Cardiac fibroblast (primary cell): ENCODE measurements around the gene ZNF646.

Experiments used
- DNase-seq, 2 donors: peaks; one replicate each; pipeline versions ENCODE4 v3.0.0 to v3.0.0-alpha.2; 2010; ENCODE audit warnings: low read depth in 2 of 2
- H3K4me3 ChIP-seq, 2 donors: replicated peaks in 1 of 2; 1 replicate in 1 of 2; 2 replicates in 1 of 2; pipeline ENCODE4 v1.5.1; 2011; ENCODE audit warnings: low read depth in 2 of 2, low read length in 2 of 2, mild to moderate bottlenecking in 2 of 2, moderate library complexity in 1 of 2
- CTCF ChIP-seq: IDR thresholded peaks from one replicate; pipeline ENCODE4 v1.5.1; 2011; ENCODE audit warnings: low read depth, mild to moderate bottlenecking, low read length, inconsistent platforms

ZNF646 gene

GRCh38 chr16:31087971-31088370 lies 13.7 kb downstream of the ZNF646 start:
- DNase-seq, result no peak
- no peak for TF ChIP-seq CTCF
- no peak overlapping the region for H3K4me3 ChIP-seq

GRCh38 chr16:31088459-31089183 lies 14.4 kb downstream of the ZNF646 start, which contains the start of gene PRSS53:
Gene PRSS53 (minus strand): TSS chr16:31088943. CDS start chr16:31088809, 134 bp downstream.
- no peak for TF ChIP-seq CTCF
- no peak within 1 kb of the TSS for H3K4me3 ChIP-seq
- no peak for DNase-seq

- no peak overlapping the region for H3K4me3 ChIP-seq
- no peak for DNase-seq
- TF ChIP-seq CTCF, result no peak
Observed at GRCh38 chr16:31089199-31089598, 15.0 kb downstream of the ZNF646 start.

GRCh38 chr16:31090540-31090939 lies 16.3 kb downstream of the ZNF646 start:
- DNase-seq, result no peak
- no peak for TF ChIP-seq CTCF
- no peak overlapping the region for H3K4me3 ChIP-seq

- TF ChIP-seq CTCF, result no peak
- DNase-seq, result no peak
- H3K4me3 ChIP-seq, result no peak overlapping the region
Observed at GRCh38 chr16:31092330-31092729, 18.1 kb downstream of the ZNF646 start.

- no peak for TF ChIP-seq CTCF
- DNase-seq, result peak; percentile 27 to 37
- H3K4me3 ChIP-seq, result peak overlapping the region; percentile 75 to 99
Observed at GRCh38 chr16:31093132-31093703, 19.0 kb downstream of the ZNF646 start.
